ENCODE results near the gene ANO2. TPM values are rescaled to one million over a fixed set of nuclear protein-coding genes. Genes with fewer than 3 reads are reported as not detected.
A peak's percentile ranks its signal among the peaks of the same experiment; 100 is the strongest.

ANO2 gene
- polyA plus RNA-seq, 4 donors = 0.31 to 6.2 TPM; not detected in 2

DNA sequence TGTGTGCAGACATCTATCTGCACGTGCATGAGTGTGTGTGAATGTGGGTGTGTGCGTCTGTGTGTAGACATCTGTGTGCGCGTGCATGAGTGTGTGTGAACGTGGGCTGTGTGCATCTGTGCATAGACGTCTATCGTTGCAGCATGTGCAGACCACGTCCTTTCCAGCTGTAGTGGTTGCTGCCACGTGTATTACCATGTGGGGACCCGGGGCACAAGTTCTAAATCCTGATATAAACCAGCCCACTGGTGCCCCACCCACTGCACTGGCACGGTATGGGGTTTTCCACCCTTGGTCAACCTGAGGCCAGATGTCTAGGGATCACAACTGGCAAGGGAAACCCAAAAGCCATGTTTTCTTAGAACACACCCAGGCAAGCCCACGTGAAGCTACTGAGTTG is 197.0 kb downstream of the ANO2 start:
- H3K27ac ChIP-seq (ENCODE audit: low read depth in 1 of 3, low read length in 2 of 3) = no peak overlapping the region
- no peaks in the 10 kb centered on the region for H3K9me3 ChIP-seq (ENCODE audit: control insufficient read depth in 2 of 2, insufficient read depth in 1 of 2, low read depth in 1 of 2, low read length in 1 of 2)
- H3K4me1 ChIP-seq (ENCODE audit: control insufficient read depth in 3 of 3, insufficient read depth in 2 of 3, low read depth in 1 of 3, low read length in 2 of 3) = peaks cover 0 to 3% (median 0%) of the 10 kb centered on the region in 3 donors
- H3K36me3 ChIP-seq (ENCODE audit: control insufficient read depth in 3 of 3, insufficient read depth in 2 of 3, low read depth in 1 of 3, low read length in 3 of 3) = no peaks in the 10 kb centered on the region
- whole genome bisulfite sequencing, 3 donors = 80 to 83% (median 83%) methylated on average over 12 of the region's 12 CpGs
- no peaks in the 10 kb centered on the region for H3K27me3 ChIP-seq (ENCODE audit: control insufficient read depth in 3 of 3, insufficient read depth in 3 of 3, low read length in 3 of 3)
- DNase-seq = no peak
- FAIRE-seq = no peak
- no peak overlapping the region for H3K4me3 ChIP-seq (ENCODE audit: low read depth in 1 of 3, low read length in 3 of 3)

DNA sequence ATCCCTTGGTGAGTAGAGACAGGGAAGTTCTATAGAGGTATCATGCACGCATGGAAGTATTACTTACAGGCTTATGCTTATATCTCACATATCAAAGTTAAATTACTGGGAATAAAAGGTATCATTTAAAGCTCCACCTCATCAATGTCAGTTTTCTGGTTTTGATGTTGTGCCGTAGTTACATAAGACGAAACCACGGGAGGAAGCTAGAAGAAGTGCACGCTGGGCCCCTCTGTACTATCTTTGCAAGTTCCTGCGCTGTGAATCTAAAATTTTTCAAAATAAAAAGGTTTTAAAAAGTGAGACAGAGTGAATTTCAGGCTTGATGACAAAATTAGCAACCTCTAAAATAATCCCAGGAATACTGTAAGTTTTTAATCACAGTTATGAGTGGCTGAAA is 198.1 kb downstream of the ANO2 start:
- no peak for DNase-seq
- no peaks in the 10 kb centered on the region for H3K9me3 ChIP-seq (ENCODE audit: control insufficient read depth in 2 of 2, insufficient read depth in 1 of 2, low read depth in 1 of 2, low read length in 1 of 2)
- H3K27me3 ChIP-seq (ENCODE audit: control insufficient read depth in 3 of 3, insufficient read depth in 3 of 3, low read length in 3 of 3) = no peaks in the 10 kb centered on the region
- no peaks in the 10 kb centered on the region for H3K36me3 ChIP-seq (ENCODE audit: control insufficient read depth in 3 of 3, insufficient read depth in 2 of 3, low read depth in 1 of 3, low read length in 3 of 3)
- H3K27ac ChIP-seq (ENCODE audit: low read depth in 1 of 3, low read length in 2 of 3) = no peak overlapping the region
- peaks cover 0 to 3% (median 0%) of the 10 kb centered on the region in 3 donors for H3K4me1 ChIP-seq (ENCODE audit: control insufficient read depth in 3 of 3, insufficient read depth in 2 of 3, low read depth in 1 of 3, low read length in 2 of 3)
- no peak for FAIRE-seq
- no peak overlapping the region for H3K4me3 ChIP-seq (ENCODE audit: low read depth in 1 of 3, low read length in 3 of 3)
- WGBS, 3 donors = 76 to 92% (median 82%) methylated on average over 6 of the region's 6 CpGs

GRCh38 chr12:5746036-5746908 is 198.8 kb downstream of the ANO2 start:
- no peak for FAIRE-seq
- Histone ChIP-seq H3K27ac (ENCODE audit: low read depth in 1 of 3, low read length in 2 of 3) (no peak overlapping the region), H3K27me3 (ENCODE audit: control insufficient read depth in 3 of 3, insufficient read depth in 3 of 3, low read length in 3 of 3) (no peaks in the 10 kb centered on the region), H3K36me3 (ENCODE audit: control insufficient read depth in 3 of 3, insufficient read depth in 2 of 3, low read depth in 1 of 3, low read length in 3 of 3) (no peaks in the 10 kb centered on the region), H3K9me3 (ENCODE audit: control insufficient read depth in 2 of 2, insufficient read depth in 1 of 2, low read depth in 1 of 2, low read length in 1 of 2) (no peaks in the 10 kb centered on the region), H3K4me1 (ENCODE audit: control insufficient read depth in 3 of 3, insufficient read depth in 2 of 3, low read depth in 1 of 3, low read length in 2 of 3) (peaks cover 0 to 3% (median 0%) of the 10 kb centered on the region in 3 donors), H3K4me3 (ENCODE audit: low read depth in 1 of 3, low read length in 3 of 3) (no peak overlapping the region)
- no peak for DNase-seq
- WGBS, 3 donors = 79 to 80% (median 79%) methylated on average over 6 of the region's 6 CpGs

DNA sequence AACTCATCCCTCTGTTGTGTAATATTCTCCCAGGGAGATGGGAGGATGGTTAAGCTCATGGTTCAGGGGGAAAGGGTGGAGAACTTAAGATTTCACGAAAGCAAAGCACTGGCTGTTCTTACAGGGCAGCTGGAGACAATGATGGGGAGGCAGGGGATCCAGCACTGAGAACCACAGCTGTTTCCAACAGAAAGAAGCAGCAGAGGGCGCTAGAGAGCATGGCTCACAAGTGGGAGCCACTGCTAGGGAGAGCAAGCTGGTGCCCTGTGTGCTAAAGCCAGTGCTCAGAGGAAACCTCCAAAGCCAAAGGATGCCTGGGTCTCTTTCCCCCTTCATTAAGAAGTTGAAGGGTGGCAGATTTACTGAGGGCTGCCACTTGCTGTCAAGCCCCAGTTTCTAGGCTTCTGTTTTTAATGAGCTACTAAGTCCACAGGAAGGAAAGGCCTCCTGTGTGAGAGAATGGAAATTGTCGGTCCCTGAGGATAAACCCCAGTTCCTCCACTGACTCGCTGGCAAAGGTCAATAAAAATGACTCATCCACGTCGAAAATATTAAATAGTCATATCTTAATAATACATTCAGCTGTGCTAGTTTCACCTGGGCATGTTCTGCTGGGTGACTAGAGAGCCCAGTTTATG is 199.7 kb downstream of the ANO2 start:
- Histone ChIP-seq H3K4me3 (ENCODE audit: low read depth in 1 of 3, low read length in 3 of 3) (no peak overlapping the region), H3K27me3 (ENCODE audit: control insufficient read depth in 3 of 3, insufficient read depth in 3 of 3, low read length in 3 of 3) (no peaks in the 10 kb centered on the region), H3K27ac (ENCODE audit: low read depth in 1 of 3, low read length in 2 of 3) (peak overlapping the region in 1 of 3 donors; percentile 15), H3K4me1 (ENCODE audit: control insufficient read depth in 3 of 3, insufficient read depth in 2 of 3, low read depth in 1 of 3, low read length in 2 of 3) (peaks cover 0 to 3% (median 0%) of the 10 kb centered on the region in 3 donors), H3K36me3 (ENCODE audit: control insufficient read depth in 3 of 3, insufficient read depth in 2 of 3, low read depth in 1 of 3, low read length in 3 of 3) (no peaks in the 10 kb centered on the region), H3K9me3 (ENCODE audit: control insufficient read depth in 2 of 2, insufficient read depth in 1 of 2, low read depth in 1 of 2, low read length in 1 of 2) (no peaks in the 10 kb centered on the region)
- WGBS, 3 donors = 6 to 25% (median 16%) methylated on average over 6 of the region's 6 CpGs
- peak; percentile 78 to 85 for DNase-seq
- FAIRE-seq = no peak

- H3K27ac ChIP-seq (ENCODE audit: low read depth in 1 of 3, low read length in 2 of 3) = no peak overlapping the region
- H3K36me3 ChIP-seq (ENCODE audit: control insufficient read depth in 3 of 3, insufficient read depth in 2 of 3, low read depth in 1 of 3, low read length in 3 of 3) = no peaks in the 10 kb centered on the region
- WGBS, 3 donors = 74 to 79% (median 76%) methylated on average over 2 of the region's 2 CpGs
- no peaks in the 10 kb centered on the region for H3K9me3 ChIP-seq (ENCODE audit: control insufficient read depth in 2 of 2, insufficient read depth in 1 of 2, low read depth in 1 of 2, low read length in 1 of 2)
- H3K4me3 ChIP-seq (ENCODE audit: low read depth in 1 of 3, low read length in 3 of 3) = no peak overlapping the region
- FAIRE-seq (no peak), DNase-seq (no peak)
- no peaks in the 10 kb centered on the region for H3K27me3 ChIP-seq (ENCODE audit: control insufficient read depth in 3 of 3, insufficient read depth in 3 of 3, low read length in 3 of 3)
- peaks cover 0 to 3% (median 0%) of the 10 kb centered on the region in 3 donors for H3K4me1 ChIP-seq (ENCODE audit: control insufficient read depth in 3 of 3, insufficient read depth in 2 of 3, low read depth in 1 of 3, low read length in 2 of 3)
Observed at GRCh38 chr12:5742258-5742657, 202.8 kb downstream of the ANO2 start.

GRCh38 chr12:5739917-5740316 is 205.1 kb downstream of the ANO2 start:
- Histone ChIP-seq H3K4me3 (ENCODE audit: low read depth in 1 of 3, low read length in 3 of 3) (no peak overlapping the region), H3K4me1 (ENCODE audit: control insufficient read depth in 3 of 3, insufficient read depth in 2 of 3, low read depth in 1 of 3, low read length in 2 of 3) (no peaks in the 10 kb centered on the region), H3K9me3 (ENCODE audit: control insufficient read depth in 2 of 2, insufficient read depth in 1 of 2, low read depth in 1 of 2, low read length in 1 of 2) (no peaks in the 10 kb centered on the region), H3K27me3 (ENCODE audit: control insufficient read depth in 3 of 3, insufficient read depth in 3 of 3, low read length in 3 of 3) (no peaks in the 10 kb centered on the region), H3K27ac (ENCODE audit: low read depth in 1 of 3, low read length in 2 of 3) (no peak overlapping the region), H3K36me3 (ENCODE audit: control insufficient read depth in 3 of 3, insufficient read depth in 2 of 3, low read depth in 1 of 3, low read length in 3 of 3) (no peaks in the 10 kb centered on the region)
- FAIRE-seq (no peak), DNase-seq (peak in 1 of 2 donors; percentile 27)
- WGBS, 3 donors = 44 to 67% (median 52%) methylated on average over 5 of the region's 5 CpGs

DNA sequence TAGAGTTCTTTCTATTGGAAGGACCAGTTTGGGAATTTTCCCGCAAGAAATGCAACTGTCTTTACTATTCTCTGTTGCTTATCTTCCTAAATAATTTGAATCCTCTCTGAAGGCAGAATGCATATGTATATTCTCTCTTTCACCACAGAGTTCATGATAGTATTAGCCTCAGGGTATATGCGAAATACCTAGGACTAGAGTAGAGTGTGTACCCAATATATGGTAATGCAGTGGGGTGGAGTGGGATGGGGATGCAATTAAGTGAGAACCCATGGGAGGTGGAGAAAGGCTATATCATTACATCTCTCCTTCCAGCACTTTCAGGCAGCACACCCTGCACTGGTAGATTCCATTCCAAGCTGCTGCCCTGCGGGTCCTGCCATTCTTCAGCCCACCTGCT is 207.3 kb downstream of the ANO2 start:
- DNase-seq = no peak
- peaks cover 0 to 3% (median 0%) of the 10 kb centered on the region in 3 donors for H3K4me1 ChIP-seq (ENCODE audit: control insufficient read depth in 3 of 3, insufficient read depth in 2 of 3, low read depth in 1 of 3, low read length in 2 of 3)
- no peaks in the 10 kb centered on the region for H3K9me3 ChIP-seq (ENCODE audit: control insufficient read depth in 2 of 2, insufficient read depth in 1 of 2, low read depth in 1 of 2, low read length in 1 of 2)
- H3K27me3 ChIP-seq (ENCODE audit: control insufficient read depth in 3 of 3, insufficient read depth in 3 of 3, low read length in 3 of 3) = no peaks in the 10 kb centered on the region
- WGBS, 3 donors = 97 to 99% (median 97%) methylated on average over 3 of the region's 3 CpGs
- no peak for FAIRE-seq
- H3K4me3 ChIP-seq (ENCODE audit: low read depth in 1 of 3, low read length in 3 of 3) = no peak overlapping the region
- H3K27ac ChIP-seq (ENCODE audit: low read depth in 1 of 3, low read length in 2 of 3) = no peak overlapping the region
- no peaks in the 10 kb centered on the region for H3K36me3 ChIP-seq (ENCODE audit: control insufficient read depth in 3 of 3, insufficient read depth in 2 of 3, low read depth in 1 of 3, low read length in 3 of 3)

DNA sequence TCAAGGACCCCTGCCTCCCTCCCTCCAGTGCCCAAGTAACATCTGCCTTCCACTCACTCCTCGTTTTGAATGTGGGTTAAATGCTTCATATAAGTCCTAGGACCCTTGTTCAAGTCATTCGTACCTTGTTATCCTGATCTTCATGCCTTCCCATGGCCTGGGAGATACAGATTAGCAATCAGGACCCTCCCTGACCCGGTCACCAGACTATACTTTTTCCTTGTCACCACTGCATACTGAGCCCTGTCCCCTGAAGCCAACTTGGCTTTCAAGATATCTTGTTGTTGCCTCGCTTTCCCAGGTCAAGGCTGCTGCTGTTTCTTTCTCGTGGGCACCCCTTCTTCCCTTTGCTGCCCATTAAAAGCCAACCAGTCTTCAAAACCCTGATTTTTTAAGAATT is 208.5 kb downstream of the ANO2 start:
- Histone ChIP-seq H3K4me1 (ENCODE audit: control insufficient read depth in 3 of 3, insufficient read depth in 2 of 3, low read depth in 1 of 3, low read length in 2 of 3) (peaks cover 0 to 3% (median 0%) of the 10 kb centered on the region in 3 donors), H3K9me3 (ENCODE audit: control insufficient read depth in 2 of 2, insufficient read depth in 1 of 2, low read depth in 1 of 2, low read length in 1 of 2) (no peaks in the 10 kb centered on the region), H3K27ac (ENCODE audit: low read depth in 1 of 3, low read length in 2 of 3) (no peak overlapping the region), H3K27me3 (ENCODE audit: control insufficient read depth in 3 of 3, insufficient read depth in 3 of 3, low read length in 3 of 3) (no peaks in the 10 kb centered on the region), H3K4me3 (ENCODE audit: low read depth in 1 of 3, low read length in 3 of 3) (no peak overlapping the region), H3K36me3 (ENCODE audit: control insufficient read depth in 3 of 3, insufficient read depth in 2 of 3, low read depth in 1 of 3, low read length in 3 of 3) (no peaks in the 10 kb centered on the region)
- FAIRE-seq (no peak), DNase-seq (no peak)
- WGBS, 3 donors = 78 to 86% (median 83%) methylated on average over 5 of the region's 5 CpGs

Measured in small intestine (tissue), 7 donors.